ENCODE results near the gene MEIS1.

Gene MEIS1

GRCh38 chr2:66574701-66575624 lies 140.0 kb downstream of the MEIS1 start:
- DNase-seq, result peak; percentile 94
- Histone ChIP-seq H3K36me3 (ENCODE audit: control insufficient read depth in 1 of 2, insufficient read depth in 2 of 2, low read depth in 1 of 2, low read length in 2 of 2) (peaks cover 0 to 15% of the 10 kb centered on the region in 2 experiments), H2AFZ (ENCODE audit: low read depth, low read length) (no peak overlapping the region), H3K4me1 (ENCODE audit: control insufficient read depth, insufficient read depth, low read depth, low read length) (peaks cover 24% of the 10 kb centered on the region), H2AK5ac (ENCODE audit: low read length, severe bottlenecking) (no peak overlapping the region), H3K79me1 (replicated peaks; ENCODE audit: low read length, poor library complexity, severe bottlenecking) (no peaks in the 10 kb centered on the region), H3K18ac (ENCODE audit: low read depth in 1 of 2, low read length in 2 of 2) (peak overlapping the region in 1 of 2 experiments; percentile 61), H3K4ac (ENCODE audit: low read depth in 1 of 2, low read length in 2 of 2) (peak overlapping the region in 1 of 2 experiments; percentile 49), H3K27me3 (ENCODE audit: control insufficient read depth in 1 of 2, insufficient read depth in 1 of 2, low read length in 2 of 2) (peaks cover 10 to 36% of the 10 kb centered on the region in 2 experiments), H2BK5ac (ENCODE audit: low read depth, low read length, poor library complexity, severe bottlenecking) (no peak overlapping the region), H3K23ac (ENCODE audit: low read length in 2 of 2) (no peak overlapping the region), H3K27ac (ENCODE audit: low read length, poor library complexity, severe bottlenecking) (peak overlapping the region; percentile 12), H4K91ac (ENCODE audit: low read length) (no peak overlapping the region), H2BK120ac (ENCODE audit: low read depth, low read length) (no peak overlapping the region), H2BK15ac (ENCODE audit: low read depth, poor library complexity, severe bottlenecking) (no peak overlapping the region), H3K4me3 (ENCODE audit: insufficient read depth in 1 of 2, low read depth in 1 of 2, low read length in 2 of 2) (peak overlapping the region in 1 of 2 experiments; percentile 85), H3K4me2 (ENCODE audit: low read length, poor library complexity, severe bottlenecking) (peak overlapping the region; percentile 100), H3K9me3 (ENCODE audit: control insufficient read depth, low read length) (no peaks in the 10 kb centered on the region), H4K8ac (ENCODE audit: low read length) (no peak overlapping the region), H3K14ac (ENCODE audit: low read length in 2 of 2) (no peak overlapping the region), H2BK12ac (ENCODE audit: low read length in 2 of 2) (no peak overlapping the region), H3K9ac (ENCODE audit: low read length) (peak overlapping the region; percentile 97)
- 2% methylated on average over 17 of the region's 35 CpGs for WGBS

- Histone ChIP-seq H4K8ac (ENCODE audit: low read length) (peak overlapping the region; percentile 86), H2BK120ac (ENCODE audit: low read depth, low read length) (peak overlapping the region; percentile 99), H3K9ac (ENCODE audit: low read length) (peak overlapping the region; percentile 97), H2BK5ac (ENCODE audit: low read depth, low read length, poor library complexity, severe bottlenecking) (no peak overlapping the region), H3K14ac (ENCODE audit: low read length in 2 of 2) (peak overlapping the region in 1 of 2 experiments; percentile 85), H2BK12ac (ENCODE audit: low read length in 2 of 2) (peak overlapping the region; percentile 26 to 38), H3K27ac (ENCODE audit: low read length, poor library complexity, severe bottlenecking) (no peak overlapping the region), H3K18ac (ENCODE audit: low read depth in 1 of 2, low read length in 2 of 2) (peak overlapping the region; percentile 69 to 91), H3K27me3 (ENCODE audit: control insufficient read depth in 1 of 2, insufficient read depth in 1 of 2, low read length in 2 of 2) (peaks cover 14 to 37% of the 10 kb centered on the region in 2 experiments), H2AFZ (ENCODE audit: low read depth, low read length) (no peak overlapping the region), H3K23ac (ENCODE audit: low read length in 2 of 2) (peak overlapping the region in 1 of 2 experiments; percentile 16), H2BK15ac (ENCODE audit: low read depth, poor library complexity, severe bottlenecking) (peak overlapping the region; percentile 95), H3K4me2 (ENCODE audit: low read length, poor library complexity, severe bottlenecking) (peak overlapping the region; percentile 100), H4K91ac (ENCODE audit: low read length) (peak overlapping the region; percentile 86), H3K4ac (ENCODE audit: low read depth in 1 of 2, low read length in 2 of 2) (peak overlapping the region; percentile 57 to 62), H3K36me3 (ENCODE audit: control insufficient read depth in 1 of 2, insufficient read depth in 2 of 2, low read depth in 1 of 2, low read length in 2 of 2) (peaks cover 0 to 13% of the 10 kb centered on the region in 2 experiments), H3K79me1 (replicated peaks; ENCODE audit: low read length, poor library complexity, severe bottlenecking) (no peaks in the 10 kb centered on the region), H3K4me3 (ENCODE audit: insufficient read depth in 1 of 2, low read depth in 1 of 2, low read length in 2 of 2) (peak overlapping the region; percentile 48 to 85), H3K4me1 (ENCODE audit: control insufficient read depth, insufficient read depth, low read depth, low read length) (peaks cover 24% of the 10 kb centered on the region), H2AK5ac (ENCODE audit: low read length, severe bottlenecking) (no peak overlapping the region), H3K9me3 (ENCODE audit: control insufficient read depth, low read length) (no peaks in the 10 kb centered on the region)
- under 1% methylated on average over 36 of the region's 53 CpGs for WGBS
- peak; percentile 56 for DNase-seq
Observed at GRCh38 chr2:66575625-66576310, 140.8 kb downstream of the MEIS1 start.

DNA sequence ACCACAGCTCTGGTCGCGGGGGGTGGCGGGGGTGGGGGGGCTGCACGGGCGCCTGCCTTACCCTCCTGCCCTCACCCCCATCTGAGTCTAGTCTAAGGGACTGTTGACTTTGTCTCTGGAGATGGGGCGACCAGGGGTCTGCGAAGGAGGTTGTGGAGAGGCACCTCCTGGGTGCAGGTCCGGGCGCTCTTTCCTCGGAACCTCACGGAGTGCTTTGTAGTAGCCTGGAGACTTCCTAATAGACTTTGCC lies 141.3 kb downstream of the MEIS1 start:
- 6% methylated on average over 6 of the region's 11 CpGs for WGBS
- Histone ChIP-seq H3K9me3 (ENCODE audit: control insufficient read depth, low read length) (no peaks in the 10 kb centered on the region), H3K18ac (ENCODE audit: low read depth in 1 of 2, low read length in 2 of 2) (peak overlapping the region; percentile 95 to 96), H2BK15ac (ENCODE audit: low read depth, poor library complexity, severe bottlenecking) (no peak overlapping the region), H3K4me1 (ENCODE audit: control insufficient read depth, insufficient read depth, low read depth, low read length) (peaks cover 24% of the 10 kb centered on the region), H3K14ac (ENCODE audit: low read length in 2 of 2) (peak overlapping the region in 1 of 2 experiments; percentile 85), H2BK5ac (ENCODE audit: low read depth, low read length, poor library complexity, severe bottlenecking) (no peak overlapping the region), H3K4ac (ENCODE audit: low read depth in 1 of 2, low read length in 2 of 2) (peak overlapping the region in 1 of 2 experiments; percentile 81), H3K23ac (ENCODE audit: low read length in 2 of 2) (no peak overlapping the region), H3K4me2 (ENCODE audit: low read length, poor library complexity, severe bottlenecking) (peak overlapping the region; percentile 100), H3K79me1 (replicated peaks; ENCODE audit: low read length, poor library complexity, severe bottlenecking) (no peaks in the 10 kb centered on the region), H3K27me3 (ENCODE audit: control insufficient read depth in 1 of 2, insufficient read depth in 1 of 2, low read length in 2 of 2) (peaks cover 19 to 42% of the 10 kb centered on the region in 2 experiments), H4K8ac (ENCODE audit: low read length) (peak overlapping the region; percentile 86), H2AFZ (ENCODE audit: low read depth, low read length) (no peak overlapping the region), H2BK12ac (ENCODE audit: low read length in 2 of 2) (peak overlapping the region in 1 of 2 experiments; percentile 99), H3K36me3 (ENCODE audit: control insufficient read depth in 1 of 2, insufficient read depth in 2 of 2, low read depth in 1 of 2, low read length in 2 of 2) (peaks cover 0 to 9% of the 10 kb centered on the region in 2 experiments), H3K4me3 (ENCODE audit: insufficient read depth in 1 of 2, low read depth in 1 of 2, low read length in 2 of 2) (peak overlapping the region; percentile 48 to 85), H3K9ac (ENCODE audit: low read length) (peak overlapping the region; percentile 97), H4K91ac (ENCODE audit: low read length) (peak overlapping the region; percentile 65), H2AK5ac (ENCODE audit: low read length, severe bottlenecking) (no peak overlapping the region), H2BK120ac (ENCODE audit: low read depth, low read length) (peak overlapping the region; percentile 82), H3K27ac (ENCODE audit: low read length, poor library complexity, severe bottlenecking) (no peak overlapping the region)
- no peak for DNase-seq
